HG03103 (cell line): ENCODE measurements around the gene WDR33.

Source experiments
- ATAC-seq: cut with Tn5 transposase; IDR thresholded peaks from one replicate; pipeline ENCODE4 v1.9.1; 2021; ENCODE audit warnings: low read depth; ENCODE audit not compliant: unreplicated experiment

Gene WDR33

DNA sequence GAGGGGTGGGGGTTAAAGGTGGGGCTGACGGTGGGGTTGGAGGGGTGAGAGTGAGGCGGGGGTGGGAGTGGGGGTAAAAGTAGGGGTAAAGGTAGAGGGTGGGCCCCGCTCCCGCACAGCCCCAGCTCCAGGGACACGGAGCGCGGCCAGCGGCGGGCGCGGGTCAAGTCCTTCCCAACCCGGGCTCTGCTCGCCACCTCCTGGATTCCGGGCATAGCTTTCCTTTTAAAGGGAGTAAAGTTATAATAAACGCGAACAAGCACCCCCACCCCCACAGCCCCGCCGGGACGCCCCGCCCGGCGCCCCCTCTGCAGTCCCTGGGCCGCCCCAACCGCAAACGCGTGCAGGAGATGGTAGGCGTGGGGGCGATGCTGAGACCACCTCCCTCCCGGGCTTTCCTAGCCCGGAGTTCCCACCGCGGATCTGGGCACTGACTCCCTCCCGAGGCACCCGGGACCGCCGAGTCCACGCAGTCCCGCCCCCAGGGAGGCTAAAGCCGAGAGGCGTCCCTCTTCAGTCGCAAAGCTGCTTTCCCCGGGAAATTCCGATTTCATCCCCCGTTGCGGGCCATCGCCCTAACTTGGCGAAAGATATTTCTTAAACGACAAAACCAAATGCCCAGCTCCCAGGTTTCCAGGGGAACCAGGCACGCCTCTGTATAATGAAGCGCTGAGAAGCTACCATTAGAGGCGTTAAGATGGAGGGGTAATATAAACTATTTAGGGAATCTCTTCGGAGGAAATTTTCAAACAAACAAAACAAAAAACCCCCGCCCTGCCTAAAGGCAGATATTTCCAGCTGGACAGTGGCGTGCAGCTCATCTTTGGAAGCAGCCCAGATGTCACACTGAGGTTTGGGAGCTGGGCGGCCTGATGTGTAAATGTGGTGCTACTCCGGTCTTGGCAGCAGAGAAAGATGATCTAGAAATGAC, 135.4 kb downstream of the WDR33 start, which contains the start of gene LIMS2:
Gene LIMS2 (minus strand): TSS at position 200 of the 931 bp plus-strand sequence. CDS start 506 bp downstream, outside the sequence.
- ATAC-seq: no peak

DNA sequence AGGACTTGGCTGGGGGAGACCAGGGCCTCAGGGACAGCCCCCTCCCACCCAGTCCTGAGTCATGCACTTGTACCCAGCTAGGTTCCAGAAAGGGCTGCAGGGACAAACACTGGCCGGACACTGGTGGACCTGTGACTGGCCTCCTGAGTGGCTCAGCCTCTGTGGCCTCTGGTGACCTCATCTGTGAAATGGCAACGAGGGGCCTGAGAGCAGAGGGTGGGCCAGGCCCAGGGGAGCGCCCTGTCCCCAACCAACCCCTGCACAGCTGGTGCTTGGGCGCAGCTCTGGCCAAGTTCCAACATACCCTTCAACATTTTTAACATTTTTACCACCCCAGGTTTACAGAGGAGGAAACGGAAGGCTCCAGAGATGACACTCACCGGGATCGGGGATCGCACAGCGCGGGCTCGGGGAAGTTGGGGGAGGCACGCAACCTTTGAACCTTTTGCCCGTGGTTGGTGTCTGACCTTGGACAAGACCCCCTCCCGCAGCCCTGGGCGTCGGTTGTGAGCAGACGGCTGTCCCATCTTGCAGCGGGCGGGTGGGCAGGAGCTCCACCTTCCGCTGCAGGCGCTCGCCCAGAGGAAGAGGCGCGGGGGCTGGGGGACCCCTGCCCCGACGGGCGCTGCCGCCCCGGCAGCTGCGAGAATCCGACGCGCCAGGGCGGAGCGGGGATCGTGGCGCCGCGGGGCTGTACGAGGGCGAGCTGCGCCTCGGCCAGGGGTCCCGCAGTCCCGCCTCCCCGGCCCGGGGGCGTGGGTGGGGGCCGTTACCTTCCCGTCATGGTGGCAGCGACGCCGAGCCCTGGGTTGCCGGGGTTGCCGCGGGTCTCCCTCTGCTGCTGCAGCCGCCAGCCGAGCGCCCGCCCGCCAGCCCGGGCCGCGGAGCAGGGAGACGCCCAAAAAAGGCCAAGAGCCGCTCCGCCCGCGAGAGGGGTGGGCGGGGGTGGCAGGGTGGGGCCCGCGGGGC, 136.4 kb downstream of the WDR33 start:
- ATAC-seq: no peak

DNA sequence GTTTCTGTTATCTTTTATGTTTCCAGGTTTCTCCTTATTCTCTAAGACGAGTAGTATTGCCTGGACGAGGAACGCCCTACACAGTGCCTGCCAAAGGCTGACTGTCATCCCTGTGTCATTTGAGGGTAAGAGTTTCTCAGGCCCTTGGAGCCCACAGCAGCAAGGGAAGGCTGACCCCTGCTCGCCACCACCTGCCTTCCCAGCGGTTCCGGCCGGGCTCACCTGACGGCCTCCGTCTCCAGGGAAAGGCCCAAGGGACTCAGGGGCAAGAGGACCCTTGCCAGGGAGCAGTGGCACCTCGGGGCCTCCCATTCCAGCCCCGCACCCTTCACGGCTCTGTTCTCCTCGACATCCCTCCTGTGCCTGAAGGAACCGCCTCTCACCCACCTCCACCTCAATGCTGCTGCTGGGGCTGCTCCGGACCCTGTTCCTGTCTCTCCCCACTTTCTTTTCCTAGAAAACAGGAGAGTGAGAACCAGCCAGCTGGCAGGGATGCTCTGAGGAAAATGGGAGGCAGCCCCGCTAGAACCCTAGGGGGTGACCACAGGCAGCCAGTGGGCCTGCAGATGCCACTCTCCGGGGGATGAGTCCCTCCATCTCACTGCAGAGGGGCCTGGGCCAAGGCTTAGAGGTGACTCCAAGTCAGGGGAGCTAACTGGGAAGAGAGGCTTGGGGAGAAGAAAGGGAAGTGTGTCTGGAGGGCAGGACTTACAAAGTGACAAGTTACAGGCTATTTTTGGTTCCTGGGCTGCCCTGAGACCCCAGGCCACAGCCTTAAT, 137.5 kb downstream of the WDR33 start:
- no peak for ATAC-seq

DNA sequence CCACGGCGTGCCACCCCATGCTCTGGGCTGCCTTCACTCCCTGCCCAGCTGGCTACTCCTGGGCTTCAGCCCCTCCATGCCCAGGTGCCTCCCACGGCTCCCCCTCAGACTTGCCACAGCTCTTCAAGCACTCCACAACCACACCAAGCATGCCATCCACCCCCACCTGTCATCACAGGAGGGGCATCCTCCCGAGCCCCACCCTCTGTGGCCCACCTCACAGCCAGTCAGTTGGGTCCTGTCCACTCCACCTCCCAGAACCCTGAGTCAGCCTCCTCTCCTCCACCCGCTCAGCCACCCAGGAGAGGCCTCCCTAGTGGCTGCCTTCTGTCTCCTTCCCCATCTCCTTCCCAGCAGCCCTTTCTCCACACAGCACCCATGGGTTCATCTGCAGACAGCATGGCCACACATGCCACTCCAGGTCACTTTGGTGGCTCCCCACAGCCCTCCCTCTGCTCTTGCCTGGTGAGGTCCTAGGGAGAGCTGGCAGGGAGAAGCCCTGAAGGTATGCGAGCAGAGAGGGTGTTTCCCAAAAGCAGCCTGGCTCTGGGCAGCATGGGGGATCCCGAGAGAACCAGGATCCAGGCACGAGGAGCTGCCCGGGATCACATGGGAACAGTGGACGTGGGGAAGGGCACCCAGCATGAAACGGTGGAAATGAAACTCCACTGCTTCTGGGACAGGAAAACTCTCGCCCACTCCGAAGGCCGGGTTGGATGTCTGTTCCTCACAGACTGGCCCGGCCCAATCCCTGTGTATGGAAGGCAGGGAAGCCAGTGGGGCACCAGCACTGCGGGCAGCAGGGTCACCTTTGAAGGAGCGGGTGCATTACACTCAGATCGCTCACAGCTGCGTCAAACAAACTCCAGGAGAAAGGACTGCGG, 138.4 kb downstream of the WDR33 start:
- no peak for ATAC-seq

DNA sequence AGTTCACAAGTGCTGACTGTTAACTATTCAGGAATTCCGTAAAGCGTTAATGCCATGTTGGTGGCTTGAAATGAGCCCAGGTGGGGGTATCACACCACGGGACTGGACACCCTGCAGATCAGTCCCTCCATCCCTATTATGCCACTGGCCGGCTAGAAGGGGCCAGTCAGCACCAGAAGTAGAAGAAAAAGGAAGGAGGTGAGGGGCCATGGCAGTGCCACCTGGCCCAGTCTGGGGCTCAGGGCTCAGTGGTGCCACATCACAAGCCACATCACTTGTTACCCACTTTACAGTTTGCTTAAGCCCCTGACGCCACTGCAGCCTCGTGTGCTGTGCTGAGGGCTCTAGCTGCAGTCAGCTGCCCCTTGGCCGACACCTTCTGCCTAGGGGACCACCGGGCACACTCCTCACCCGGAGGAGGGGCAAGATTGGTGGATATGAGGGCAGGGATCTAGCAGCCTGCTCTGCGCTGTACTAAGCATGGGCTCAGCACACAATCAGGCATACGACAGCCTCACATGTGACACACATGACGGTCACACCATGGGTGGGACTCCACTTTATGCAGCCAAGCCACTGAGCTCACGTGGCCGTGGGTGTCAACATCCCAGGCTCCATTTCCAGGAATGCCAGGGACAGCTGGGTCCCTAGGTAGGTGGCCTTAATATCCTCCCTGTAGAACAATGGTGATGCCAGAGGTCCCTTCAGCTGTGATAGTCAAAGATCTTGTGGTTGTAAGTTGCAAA, 139.2 kb downstream of the WDR33 start:
- no peak for ATAC-seq

DNA sequence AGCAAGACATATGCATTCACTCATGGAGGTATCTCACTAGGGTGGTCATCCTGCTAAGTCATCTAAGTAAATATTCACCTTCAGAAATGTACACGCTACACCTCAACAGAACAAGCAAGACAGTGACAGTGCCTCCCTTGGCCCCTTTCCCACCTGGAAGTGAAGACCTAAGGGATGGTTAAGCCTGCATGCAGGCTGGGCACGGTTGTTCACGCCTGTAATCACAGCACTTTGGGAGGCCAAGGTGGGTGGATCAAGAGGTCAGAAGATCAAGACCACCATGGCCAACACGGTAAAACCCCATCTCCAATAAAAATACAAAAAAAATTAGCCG, 140.0 kb downstream of the WDR33 start:
- ATAC-seq: no peak

DNA sequence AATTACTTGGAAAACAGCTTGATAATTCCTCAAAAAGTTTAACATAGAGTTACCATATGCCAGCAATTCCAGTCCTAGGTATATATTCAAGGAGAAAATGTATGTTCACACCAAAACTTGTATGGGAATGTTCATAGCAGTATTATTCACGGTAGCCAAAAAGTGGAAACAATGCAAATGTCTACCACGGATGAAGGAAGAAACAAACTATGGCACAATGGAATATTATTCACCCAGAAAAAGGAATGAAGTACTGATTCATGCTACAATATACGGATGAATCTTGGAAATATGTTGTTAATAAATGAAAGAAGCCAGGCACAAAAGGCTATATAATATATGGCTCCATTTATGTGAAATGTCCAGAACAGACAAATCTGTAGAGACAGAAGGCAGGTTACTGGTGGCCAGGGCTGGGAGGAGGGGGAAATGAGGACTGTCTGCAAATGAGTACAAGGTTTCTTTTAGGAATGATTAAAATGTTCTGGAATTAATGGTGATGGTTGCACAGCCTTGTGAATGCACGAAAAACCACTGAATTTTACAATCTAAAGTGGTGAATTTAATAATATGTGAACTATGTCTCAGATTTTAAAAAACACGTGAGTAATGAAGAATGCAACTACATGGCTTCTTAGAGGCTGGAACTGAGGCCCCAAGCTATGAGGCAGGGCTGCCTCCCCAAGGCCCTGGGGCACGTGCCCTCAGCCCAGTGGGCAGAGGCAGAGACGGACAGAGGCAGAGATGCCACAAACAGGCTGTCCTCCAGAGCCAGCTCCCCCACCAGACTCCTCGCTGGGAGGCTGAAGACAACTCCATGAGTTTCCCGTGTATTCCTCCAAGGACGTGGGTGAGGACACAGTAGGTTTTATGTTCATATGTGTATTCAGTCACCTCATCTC, 140.7 kb downstream of the WDR33 start:
- no peak for ATAC-seq

DNA sequence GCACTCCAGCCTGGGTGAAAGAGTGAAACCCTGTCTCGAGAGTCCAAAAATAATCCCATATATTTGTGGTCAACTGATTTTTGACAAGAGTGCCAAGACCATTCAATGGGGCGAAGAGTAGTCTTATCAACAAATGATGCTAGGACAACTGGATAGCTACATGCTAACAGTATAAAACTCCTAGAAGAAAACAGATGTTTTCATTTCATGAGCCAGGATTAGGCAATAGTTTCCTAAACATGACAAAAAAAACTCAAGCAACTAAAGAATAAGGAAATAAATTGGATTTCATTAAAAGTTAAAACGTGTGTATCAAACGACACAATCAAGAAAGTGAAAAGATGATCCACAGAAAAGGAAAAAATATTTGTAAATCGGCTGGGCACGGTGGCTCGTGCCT, 141.9 kb downstream of the WDR33 start:
- ATAC-seq: no peak

DNA sequence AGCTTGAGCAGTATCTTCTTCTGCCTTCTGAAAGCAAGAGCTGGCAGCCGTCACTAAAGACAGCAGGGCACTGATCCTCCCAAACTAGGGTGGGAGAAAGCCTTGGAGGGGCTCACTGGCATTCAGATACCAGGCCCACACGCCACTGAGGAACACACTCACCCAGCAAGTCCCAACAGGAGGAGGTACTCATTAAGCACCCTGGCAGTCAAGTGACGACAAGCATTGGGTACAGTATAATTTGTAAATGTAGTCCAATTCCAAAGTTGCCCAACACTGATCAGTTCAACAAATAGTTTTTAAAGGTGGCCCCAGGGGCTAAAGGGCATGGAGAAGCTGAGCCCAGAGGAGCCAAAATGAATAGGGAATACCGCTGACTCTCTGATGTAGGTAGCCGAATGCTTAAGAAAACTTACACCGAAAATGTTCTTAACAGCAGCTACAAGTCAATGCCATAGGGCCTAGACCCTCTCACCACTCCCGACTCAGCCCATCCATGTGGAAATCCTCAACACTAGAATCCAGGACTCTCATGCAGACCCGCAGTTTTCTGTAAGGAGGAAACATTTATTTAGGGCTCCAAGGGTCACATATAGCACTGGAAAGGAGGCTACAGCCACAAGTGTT, 145.6 kb downstream of the WDR33 start:
- no peak for ATAC-seq

DNA sequence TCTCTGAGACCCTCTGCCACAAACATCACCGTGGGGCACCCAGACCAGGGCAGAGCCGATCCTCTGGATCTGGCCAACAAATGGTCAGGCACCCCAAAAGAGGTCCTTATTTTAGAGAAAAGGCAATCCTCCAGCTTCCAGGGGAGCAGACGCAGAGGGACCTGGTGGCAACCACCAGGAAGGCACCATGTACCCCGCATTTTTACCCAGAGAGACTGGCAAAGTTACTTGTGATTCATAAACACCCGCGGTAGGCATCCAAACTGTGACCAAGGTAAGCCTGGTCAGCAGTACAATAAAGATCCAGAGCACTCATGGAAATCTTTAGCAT, 146.1 kb downstream of the WDR33 start:
- no peak for ATAC-seq

DNA sequence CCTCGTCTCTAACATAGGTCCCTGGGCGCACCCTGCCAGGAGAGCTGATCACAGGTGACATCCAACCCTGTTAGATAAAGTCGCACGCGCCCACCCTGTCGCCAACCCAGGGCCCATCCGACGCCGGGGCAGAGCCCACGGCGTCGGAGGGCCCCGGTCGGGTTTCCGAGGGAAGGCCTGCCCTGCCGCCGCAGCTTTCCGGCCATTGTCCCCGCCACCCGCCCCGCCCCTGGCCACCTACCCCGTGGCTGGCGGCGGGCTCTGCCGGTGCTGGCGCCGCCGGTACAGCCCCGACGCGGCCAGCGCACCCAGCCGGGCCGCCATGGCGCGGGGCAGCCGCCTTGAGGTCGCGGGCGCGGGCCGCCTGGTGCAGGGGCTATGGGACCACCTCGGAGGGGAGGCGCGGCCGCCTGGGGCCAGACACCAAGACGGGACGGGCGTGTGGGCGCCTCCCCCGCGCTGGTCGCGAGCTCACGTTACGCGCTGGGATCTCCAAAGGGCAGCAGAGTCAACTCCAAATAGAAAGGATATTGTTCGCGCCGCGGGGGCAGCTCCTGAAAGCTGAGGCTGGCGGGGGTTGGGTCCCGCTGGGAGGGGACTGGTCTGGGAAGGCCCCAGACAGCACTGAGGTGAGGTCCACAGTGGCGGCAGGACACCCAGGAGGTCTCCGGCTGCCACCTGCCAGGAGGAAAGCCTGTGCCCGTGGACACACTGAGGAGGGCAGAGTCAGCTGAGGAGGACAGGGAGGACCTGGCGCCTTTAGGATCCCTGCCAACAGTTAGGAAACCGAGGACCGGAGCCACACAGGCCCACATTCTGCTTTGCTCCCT, 146.7 kb downstream of the WDR33 start:
- ATAC-seq: no peak

DNA sequence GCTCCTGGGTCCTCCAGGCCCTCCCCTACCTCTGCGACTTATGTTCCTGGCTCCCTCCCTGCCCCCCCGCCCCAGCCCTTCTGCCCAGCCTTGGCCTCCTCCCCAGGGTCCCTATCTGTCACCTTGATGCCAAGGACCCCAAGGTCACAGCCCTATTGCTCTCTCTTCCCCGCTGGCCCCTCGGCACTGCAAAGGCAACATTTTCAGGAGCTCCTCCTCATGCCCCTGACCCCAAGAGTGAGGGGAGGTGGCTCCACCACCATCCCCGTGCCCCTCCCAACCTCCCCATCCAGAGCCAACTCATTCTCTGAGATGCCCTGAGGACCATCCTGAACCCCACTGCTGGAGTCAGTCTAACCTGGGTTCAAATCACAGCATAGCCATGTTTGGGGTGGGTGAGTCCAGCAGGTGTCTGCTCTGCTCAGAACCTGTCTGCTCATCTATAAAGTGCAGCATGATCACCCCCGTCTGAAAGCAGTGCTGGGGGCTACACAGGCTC, 147.4 kb downstream of the WDR33 start:
- ATAC-seq: no peak

DNA sequence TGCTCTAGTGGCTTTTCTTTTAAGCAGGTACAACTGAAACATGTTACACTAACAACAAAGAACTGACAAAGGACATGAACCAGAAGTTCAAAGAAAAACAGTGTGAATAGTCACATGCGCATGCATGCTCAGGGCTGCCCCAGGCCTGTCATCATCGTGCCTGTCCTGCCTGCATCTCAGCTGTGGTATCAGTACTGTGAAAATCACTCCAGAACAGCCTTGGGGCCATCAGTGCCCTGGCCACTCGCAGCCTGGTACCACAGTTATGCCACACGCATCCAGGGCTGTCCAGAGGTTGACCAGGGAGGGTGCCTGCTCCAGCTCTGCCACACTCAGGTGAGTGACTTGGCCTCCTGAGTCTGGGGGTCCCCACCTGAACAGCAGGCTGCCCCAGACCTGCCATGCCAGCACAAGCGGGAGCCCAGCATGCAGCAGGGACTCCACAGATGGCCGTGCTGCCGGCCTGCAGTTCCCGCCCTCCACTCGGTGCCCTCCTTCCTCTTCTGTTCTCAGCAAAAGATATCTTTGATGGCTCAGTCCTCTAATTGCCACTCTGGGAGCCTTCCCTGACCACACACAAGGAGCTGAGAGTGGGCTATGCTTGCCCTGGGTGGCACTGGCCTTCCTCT, 147.9 kb downstream of the WDR33 start:
- no peak for ATAC-seq

DNA sequence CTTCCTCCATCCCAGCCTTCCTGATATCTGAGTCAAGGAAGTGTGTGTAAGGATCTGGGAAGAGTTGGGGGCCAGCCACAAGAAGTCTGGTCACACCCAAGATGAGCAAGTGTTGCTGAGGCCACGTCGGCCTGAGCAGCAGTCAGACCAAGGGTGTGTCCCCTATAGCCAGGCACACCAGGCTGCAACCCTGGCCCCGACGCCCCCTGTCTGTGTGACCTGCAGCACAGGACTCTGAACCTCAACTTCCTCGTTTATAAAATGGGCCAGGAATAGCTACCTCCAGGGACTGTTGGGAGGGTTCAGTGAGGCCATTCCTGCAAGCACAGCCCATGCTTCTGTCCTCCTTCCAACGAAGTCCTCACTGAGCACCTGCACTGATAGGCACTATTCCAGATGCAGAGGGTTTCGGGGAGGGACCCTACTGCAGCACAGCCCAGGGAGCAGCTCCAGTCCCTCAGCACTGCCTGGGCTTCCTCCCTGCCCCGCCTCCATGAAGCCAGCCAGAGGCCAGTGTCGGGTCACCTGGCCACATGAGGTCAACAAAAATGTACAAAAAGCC, 148.9 kb downstream of the WDR33 start:
- ATAC-seq: no peak

DNA sequence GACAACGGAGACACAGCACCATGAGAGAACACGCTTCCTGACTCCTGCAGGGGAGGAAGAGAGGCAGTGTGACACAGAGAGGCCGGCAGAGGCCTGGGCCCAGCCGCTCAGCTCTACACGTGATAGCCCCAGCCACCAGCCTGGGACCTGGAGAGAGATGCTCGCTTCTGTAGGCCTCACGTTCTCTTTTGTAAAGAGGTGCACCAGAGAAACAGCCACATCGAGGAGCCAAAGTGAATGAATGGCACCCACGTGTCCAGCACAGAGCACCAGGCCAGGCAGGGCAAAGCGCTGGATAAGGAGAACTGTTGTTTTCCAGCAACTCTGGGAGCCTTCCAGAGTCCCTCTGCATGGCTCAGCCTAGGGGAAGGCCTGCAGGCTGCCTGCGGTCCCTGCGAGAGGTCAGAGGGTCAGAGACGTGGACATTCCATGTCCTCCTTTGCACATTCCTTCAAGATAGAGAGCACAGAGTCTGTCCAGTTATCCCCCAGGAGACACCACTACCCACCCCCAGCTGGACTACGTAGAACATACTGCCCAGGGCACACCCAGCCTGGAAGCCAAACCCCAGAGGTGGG, 149.8 kb downstream of the WDR33 start:
- no peak for ATAC-seq

DNA sequence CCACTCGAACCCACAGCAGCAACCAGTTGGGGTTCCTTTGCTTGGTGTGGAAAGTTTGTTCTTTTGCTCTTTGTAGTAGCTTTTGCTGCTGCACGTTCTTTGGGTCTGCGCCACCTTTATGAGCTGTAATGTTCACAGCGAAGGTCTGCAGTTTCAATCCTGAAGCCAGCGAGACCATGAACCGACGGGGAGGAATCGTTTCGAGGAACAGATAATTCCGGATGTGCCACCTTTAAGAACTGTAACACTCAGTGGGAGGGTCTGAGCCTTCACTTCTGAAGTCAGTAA, 150.7 kb downstream of the WDR33 start:
- no peak for ATAC-seq
